Stomach (tissue), 9 donors: Measurements from ENCODE around the gene SESN2. TPM values are rescaled to one million over a fixed set of nuclear protein-coding genes. Genes with fewer than 3 reads are reported as not detected.

Experiments used
- DNase-seq, 2 donors: peaks; one replicate each; pipeline versions ENCODE4 v3.0.0 to v3.0.0-alpha.2; 2013 to 2019
- H3K27ac ChIP-seq, 5 donors: fragments of 200-600 bp in 4 of 5; sonication (generic) in 4 of 5; one replicate each; pipeline ENCODE4 v1.5.1; 2013 to 2019; ENCODE audit warnings: mild to moderate bottlenecking in 1 of 5, moderate library complexity in 1 of 5
- H3K27me3 ChIP-seq, 3 donors: fragments of 200-600 bp; sonication (generic); one replicate each; pipeline ENCODE4 v1.5.1; 2017 to 2019; ENCODE audit warnings: mixed run types in 1 of 3
- H3K36me3 ChIP-seq, 4 donors: fragments of 200-600 bp; sonication (generic); 1 replicate in 3 of 4; 2 replicates in 1 of 4; pipeline ENCODE4 v1.5.1; 2016 to 2019
- H3K4me1 ChIP-seq, 4 donors: fragments of 200-600 bp; sonication (generic); one replicate each; pipeline ENCODE4 v1.5.1; 2016 to 2019
- H3K4me3 ChIP-seq, 4 donors: fragments of 200-600 bp; sonication (generic) in 3 of 4; one replicate each; pipeline ENCODE4 v1.5.1; 2016 to 2019; ENCODE audit warnings: mild to moderate bottlenecking in 1 of 4
- H3K9me3 ChIP-seq, 4 donors: fragments of 200-600 bp; sonication (generic); one replicate each; pipeline ENCODE4 v1.5.1; 2016 to 2019
- CTCF ChIP-seq, 7 experiments: fragments of 450-650 bp in 4 of 7; fragments of 200-600 bp in 3 of 7; sonication (generic) in 3 of 7; IDR thresholded peaks; one replicate each; pipeline ENCODE4 v1.5.1; 2016 to 2019; ENCODE audit warnings: antibody characterized with exemption in 7 of 7, control low read depth in 2 of 7, mild to moderate bottlenecking in 1 of 7
- EP300 ChIP-seq: sonication (generic); formaldehyde crosslinking; IDR thresholded peaks from one replicate; pipeline ENCODE4 v1.6.1; 2017; ENCODE audit warnings: antibody characterized with exemption
- POLR2A ChIP-seq, 4 donors: fragments of 450-650 bp; IDR thresholded peaks; one replicate each; pipeline ENCODE4 v1.6.1; 2016; ENCODE audit warnings: antibody characterized with exemption in 4 of 4, control low read depth in 2 of 4, mild to moderate bottlenecking in 1 of 4, moderate library complexity in 1 of 4
- POLR2AphosphoS5 ChIP-seq, 3 donors: sonication (generic); formaldehyde crosslinking; IDR thresholded peaks; one replicate each; pipeline ENCODE4 v1.6.1; 2016; ENCODE audit warnings: antibody characterized with exemption in 3 of 3
- WGBS, 5 donors: extraction: QIAGEN DNeasy Blood & Tissue Kit in 3 of 5; methylation state at CpG; one replicate each; pipeline versions ENCODE4 v1.1.5 to v1.1.7; 2013 to 2018; 5-methylcytosine and 5-hydroxymethylcytosine counted together
- intact Hi-C: fragments of 100-400 bp; cut with DNase I; formaldehyde crosslinking; loops from one replicate; pipeline ENCODE4 v1.15.1; 2023; ENCODE audit warnings: low total_unique reads
- polyA plus RNA-seq, 3 donors: library from polyadenylated mRNA; stranded (reverse); fragments of 200-250 nt; gene quantifications; one replicate each; pipeline ENCODE4 v1.2.3, GENCODE V29; 2013
- total RNA-seq, 5 donors: library from RNA; depleted of rRNA; stranded (reverse); fragments of >200 nt; gene quantifications; one replicate each; pipeline versions ENCODE4 v1.1.0 to v1.2.3, GENCODE V29; 2014 to 2016
- donor health status: healthy with polysubstance abuse.
- donor health status: Bipolar disorder and iron deficiency.
- donor health status: healthy.

The SESN2 gene
- total and polyA plus RNA-seq, 8 donors: 2.3 to 20.3 (median 6.3) TPM

GRCh38 chr1:28265577-28265976, 6.3 kb downstream of the SESN2 start:
- H3K4me1 ChIP-seq: peaks cover 13 to 62% (median 41%) of the 10 kb centered on the region in 4 donors
- intact Hi-C loops: loop anchor here (10.0 kb wide), 1 partner anchor 59 kb away; the partner anchor contains the start of gene MED18
- TF ChIP-seq CTCF (IDR thresholded peaks at IDR 0.05): no peak
- no peak for TF ChIP-seq EP300
- TF ChIP-seq POLR2A (IDR thresholded peaks at IDR 0.05): no peak
- no peak for TF ChIP-seq POLR2AphosphoS5 (IDR thresholded peaks at IDR 0.05)
- DNase-seq: no peak
- H3K4me3 ChIP-seq: no peak overlapping the region
- peaks cover 0 to 16% (median 10%) of the 10 kb centered on the region in 4 donors for H3K36me3 ChIP-seq
- 88 to 93% (median 92%) methylated on average over 8 of the region's 8 CpGs for WGBS, 5 donors
- H3K27ac ChIP-seq: no peak overlapping the region
- no peaks in the 10 kb centered on the region for H3K27me3 ChIP-seq
- no peaks in the 10 kb centered on the region for H3K9me3 ChIP-seq

GRCh38 chr1:28266920-28267322, 7.6 kb downstream of the SESN2 start:
- Histone ChIP-seq H3K36me3 (peaks cover 0 to 30% (median 23%) of the 10 kb centered on the region in 4 donors), H3K27me3 (no peaks in the 10 kb centered on the region), H3K9me3 (no peaks in the 10 kb centered on the region), H3K4me1 (peaks cover 4 to 49% (median 28%) of the 10 kb centered on the region in 4 donors), H3K4me3 (no peak overlapping the region), H3K27ac (no peak overlapping the region)
- DNase-seq: peak in 1 of 2 donors; percentile 39
- TF ChIP-seq POLR2A (IDR thresholded peaks at IDR 0.05) (no peak), POLR2AphosphoS5 (IDR thresholded peaks at IDR 0.05) (no peak), CTCF (IDR thresholded peaks at IDR 0.05) (no peak), EP300 (no peak)
- intact Hi-C loops: loop anchor here (10.0 kb wide), 1 partner anchor 58 kb away; the partner anchor contains the start of gene MED18
- 52 to 70% (median 64%) methylated on average over 4 to 5 of the region's 5 CpGs for WGBS, 5 donors

DNA sequence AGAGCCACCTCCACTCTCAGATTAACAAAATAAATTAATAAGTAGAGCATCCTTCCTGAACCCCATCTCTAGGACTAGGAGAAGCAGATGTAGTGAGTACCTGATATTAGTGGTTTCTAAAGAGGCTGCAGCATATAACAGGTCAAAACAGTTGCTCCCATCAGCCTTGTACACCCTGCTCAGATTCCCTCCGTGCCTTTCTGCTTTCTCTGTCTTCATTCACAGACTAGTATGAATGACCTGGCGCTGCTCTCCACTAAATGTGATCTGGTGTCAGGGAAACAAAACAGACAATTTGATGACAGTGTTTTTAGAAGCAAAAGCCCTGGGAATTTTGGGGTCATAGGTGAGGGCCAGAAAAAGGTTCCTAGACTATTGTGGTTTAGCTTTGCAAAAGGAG, 8.3 kb downstream of the SESN2 start:
- Histone ChIP-seq H3K27me3 (no peaks in the 10 kb centered on the region), H3K27ac (no peak overlapping the region), H3K4me3 (no peak overlapping the region), H3K36me3 (peaks cover 7 to 37% (median 30%) of the 10 kb centered on the region in 4 donors), H3K4me1 (peaks cover 4 to 44% (median 23%) of the 10 kb centered on the region in 4 donors), H3K9me3 (no peaks in the 10 kb centered on the region)
- TF ChIP-seq CTCF (IDR thresholded peaks at IDR 0.05): no peak
- TF ChIP-seq POLR2A (IDR thresholded peaks at IDR 0.05): no peak
- no peak for TF ChIP-seq POLR2AphosphoS5 (IDR thresholded peaks at IDR 0.05)
- no peak for TF ChIP-seq EP300
- 90 to 100% (median 93%) methylated on average over 2 of the region's 2 CpGs for WGBS, 5 donors
- DNase-seq: no peak
- intact Hi-C loops: loop anchor here (10.0 kb wide), 1 partner anchor 57 kb away; the partner anchor contains the start of gene MED18

- TF ChIP-seq POLR2A (IDR thresholded peaks at IDR 0.05) (no peak), POLR2AphosphoS5 (IDR thresholded peaks at IDR 0.05) (no peak), CTCF (IDR thresholded peaks at IDR 0.05) (no peak), EP300 (no peak)
- no peak for DNase-seq
- Histone ChIP-seq H3K9me3 (no peaks in the 10 kb centered on the region), H3K4me1 (peaks cover 0 to 27% (median 12%) of the 10 kb centered on the region in 4 donors), H3K27ac (no peak overlapping the region), H3K27me3 (no peaks in the 10 kb centered on the region), H3K4me3 (no peak overlapping the region), H3K36me3 (peaks cover 25 to 56% (median 49%) of the 10 kb centered on the region in 4 donors)
- 61 to 66% (median 64%) methylated on average over 2 of the region's 2 CpGs for WGBS, 5 donors
- intact Hi-C loops: loop anchor here (10.0 kb wide), 1 partner anchor 55 kb away; the partner anchor contains the start of gene MED18
Observed at GRCh38 chr1:28269529-28269928, 10.2 kb downstream of the SESN2 start.
